Measurements from ENCODE around the gene MLKL. TPM values are rescaled to one million over a fixed set of nuclear protein-coding genes. Genes with fewer than 3 reads are reported as not detected.

MLKL gene
- total RNA-seq: 27.4 and 29.2 TPM in 2 replicates

GRCh38 chr16:74700438-74701225, at the start of gene MLKL:
Gene MLKL (minus strand): TSS chr16:74700862. CDS start chr16:74695757, 5,105 bp downstream.
- intact Hi-C loops (cut with micrococcal nuclease): loop anchor here (1.0 to 10.0 kb wide), 3 partner anchors 9 to 284 kb away; partner anchors contain the start of genes RFWD3 and WDR59

DNA sequence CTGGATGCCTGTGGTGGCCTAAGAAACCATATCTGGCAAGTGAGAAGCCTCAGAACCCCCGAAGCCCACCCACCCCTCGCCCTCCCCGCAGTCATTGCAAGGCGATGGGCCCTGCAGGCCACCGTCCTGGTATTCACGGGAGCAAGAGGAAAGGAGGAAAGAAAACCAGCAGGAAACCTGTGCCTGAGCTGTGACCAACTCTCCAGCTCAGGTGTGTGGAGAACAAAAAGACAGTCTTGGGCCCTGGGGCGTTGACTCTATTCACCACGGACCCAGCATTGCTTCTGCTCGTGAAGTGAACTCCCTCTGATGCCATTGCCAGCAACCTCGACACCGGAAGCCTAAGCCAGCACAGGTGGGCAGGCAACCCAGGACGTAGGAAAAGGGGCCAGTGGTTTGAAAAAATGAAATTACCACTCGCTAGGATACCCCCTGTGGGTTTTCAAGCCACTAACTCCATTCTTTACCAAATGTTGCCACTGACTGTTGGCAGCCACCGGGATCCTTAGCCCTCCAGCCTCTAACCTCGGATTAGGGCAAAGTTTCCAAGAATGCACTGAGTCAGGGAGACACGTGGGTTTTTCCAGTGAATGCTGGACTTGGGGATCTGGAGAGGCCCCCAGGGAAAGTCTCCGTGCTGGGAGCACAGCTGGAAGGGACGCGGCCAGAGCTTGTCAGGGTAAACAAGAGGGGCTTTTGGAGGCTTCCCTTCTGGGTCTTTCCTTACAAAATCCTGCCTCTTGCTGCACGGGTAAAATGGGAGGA, 48.8 kb upstream of the MLKL start:
- intact Hi-C loops (cut with micrococcal nuclease): no loop called here

- intact Hi-C loops (cut with micrococcal nuclease): no loop called here
Observed at GRCh38 chr16:74748616-74749026, 48.0 kb upstream of the MLKL start.

- intact Hi-C loops (cut with micrococcal nuclease): no loop called here
Observed at GRCh38 chr16:74747716-74748615, 47.3 kb upstream of the MLKL start.

GRCh38 chr16:74745926-74746325, 45.3 kb upstream of the MLKL start:
- intact Hi-C loops (cut with micrococcal nuclease): no loop called here

GRCh38 chr16:74745109-74745615, 44.5 kb upstream of the MLKL start:
- intact Hi-C loops (cut with micrococcal nuclease): no loop called here

- intact Hi-C loops (cut with micrococcal nuclease): no loop called here
Observed at GRCh38 chr16:74744566-74744965, 43.9 kb upstream of the MLKL start.

GRCh38 chr16:74743668-74744299, 43.1 kb upstream of the MLKL start:
- intact Hi-C loops (cut with micrococcal nuclease): no loop called here

DNA sequence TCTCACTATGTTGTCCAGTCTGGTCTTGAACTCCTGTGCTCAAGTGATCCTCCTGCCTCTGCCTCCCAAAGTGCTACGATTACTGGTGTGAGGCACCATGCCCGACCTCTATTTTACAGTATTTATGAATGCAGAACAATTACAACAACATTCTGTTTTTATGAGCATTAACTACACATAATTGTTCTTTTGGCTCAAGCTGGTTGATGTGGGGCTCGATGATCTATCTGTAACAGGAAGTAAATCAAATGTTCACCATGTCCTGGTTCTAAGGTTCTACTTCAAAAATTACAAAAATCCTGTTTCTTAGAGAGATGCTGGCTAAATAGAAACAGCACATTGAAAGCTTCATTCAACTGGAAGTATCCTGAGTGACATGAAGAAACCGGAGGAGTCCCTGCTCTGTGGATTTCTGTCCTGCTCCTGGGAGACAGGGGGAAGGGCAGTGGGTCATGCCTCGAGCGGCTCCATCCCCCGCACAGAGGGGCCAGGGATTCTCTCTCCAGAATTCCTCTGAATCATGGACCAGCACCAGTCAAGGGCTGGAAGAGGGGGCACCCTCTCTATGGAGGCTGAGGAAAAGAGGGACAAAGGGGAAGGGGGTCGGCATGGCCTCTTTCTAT, 42.5 kb upstream of the MLKL start:
- intact Hi-C loops (cut with micrococcal nuclease): no loop called here

- intact Hi-C loops (cut with micrococcal nuclease): no loop called here
Observed at GRCh38 chr16:74742051-74742481, 41.4 kb upstream of the MLKL start.

DNA sequence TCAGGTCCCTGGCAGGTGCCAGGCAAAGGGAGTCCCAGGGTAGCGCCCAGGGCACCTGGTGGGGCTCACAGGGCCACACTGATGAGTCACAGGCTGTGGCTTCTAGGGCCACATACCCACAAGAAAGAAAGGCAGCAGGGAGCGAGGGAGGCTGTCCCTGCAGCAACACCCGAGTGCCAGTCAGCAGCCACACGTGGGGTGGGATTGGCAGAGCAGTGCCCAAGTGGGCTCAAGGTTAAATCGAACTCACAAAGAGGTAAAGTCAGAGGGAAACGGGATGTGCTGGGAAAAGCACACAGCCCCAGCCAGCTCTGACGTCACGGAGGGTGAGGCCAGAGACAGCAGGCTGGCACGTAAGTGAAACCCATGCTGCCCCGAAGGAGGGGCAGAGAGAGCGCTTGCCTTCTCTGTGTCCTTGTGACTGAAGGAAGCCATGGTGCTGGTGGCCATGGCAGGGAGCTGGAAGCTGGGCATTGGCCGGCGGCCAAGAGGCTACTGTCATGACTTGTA, 40.2 kb upstream of the MLKL start:
- intact Hi-C loops (cut with micrococcal nuclease): no loop called here

DNA sequence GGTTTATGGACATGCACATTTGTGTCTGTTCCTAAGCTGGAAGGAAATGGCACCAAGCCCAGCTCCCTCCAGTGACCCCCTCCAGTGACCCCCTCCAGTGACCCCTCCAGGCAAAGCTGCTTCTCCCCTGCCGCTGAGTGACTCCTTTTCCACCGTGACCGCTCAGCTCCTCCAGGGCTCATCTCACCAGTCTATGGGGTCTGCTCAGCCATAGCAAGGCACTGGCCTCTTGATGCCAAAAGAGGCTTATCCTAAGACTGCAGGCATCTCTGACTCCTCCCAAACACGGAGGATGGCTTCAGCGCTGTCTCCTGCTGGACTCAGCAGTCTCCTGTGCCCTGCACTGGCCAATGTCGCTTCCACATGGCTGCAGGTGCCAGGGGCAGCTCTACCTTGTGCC, 38.6 kb upstream of the MLKL start:
- intact Hi-C loops (cut with micrococcal nuclease): no loop called here

DNA sequence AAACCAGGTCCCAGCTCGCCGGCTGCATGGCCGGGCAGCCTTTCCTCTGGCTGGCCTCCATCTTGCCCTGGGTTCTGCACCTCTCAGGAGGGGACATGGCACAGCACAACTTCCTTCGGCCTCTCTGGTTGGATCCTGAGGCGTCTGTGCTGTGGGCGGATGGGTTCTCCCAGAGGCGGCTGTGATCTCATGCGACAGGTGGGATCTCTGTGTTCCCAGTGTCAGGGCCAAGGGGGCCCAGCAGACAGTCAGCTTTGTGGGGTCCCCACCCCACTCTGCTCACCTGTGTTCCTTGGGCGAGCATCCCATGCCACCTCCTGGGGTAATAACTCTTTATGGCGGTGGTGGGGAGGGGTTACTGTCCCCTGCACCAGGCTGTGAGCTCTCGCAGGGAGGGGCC, 38.2 kb upstream of the MLKL start:
- intact Hi-C loops (cut with micrococcal nuclease): no loop called here

DNA sequence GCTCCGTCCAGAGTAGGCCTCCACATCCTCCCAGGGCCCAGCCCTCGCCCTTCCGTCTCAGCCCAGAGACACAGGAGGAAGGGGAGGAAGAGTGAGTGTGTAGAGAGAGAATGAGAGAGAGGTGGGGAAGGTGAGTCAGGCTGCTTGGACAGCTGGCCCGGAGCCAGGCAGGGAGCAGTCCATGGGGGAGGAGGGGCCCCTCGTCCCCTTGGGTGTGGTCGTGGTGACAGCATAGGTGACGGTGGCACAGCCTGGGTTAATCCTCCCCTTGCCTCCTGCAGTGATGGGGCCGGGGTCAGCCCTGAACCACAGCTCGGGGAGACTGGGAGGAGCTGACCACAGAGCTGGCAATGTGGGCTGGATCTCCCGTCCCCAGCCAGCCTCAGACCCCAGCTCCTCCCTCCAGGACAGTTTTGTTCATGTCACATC, 37.5 kb upstream of the MLKL start:
- intact Hi-C loops (cut with micrococcal nuclease): no loop called here

DNA sequence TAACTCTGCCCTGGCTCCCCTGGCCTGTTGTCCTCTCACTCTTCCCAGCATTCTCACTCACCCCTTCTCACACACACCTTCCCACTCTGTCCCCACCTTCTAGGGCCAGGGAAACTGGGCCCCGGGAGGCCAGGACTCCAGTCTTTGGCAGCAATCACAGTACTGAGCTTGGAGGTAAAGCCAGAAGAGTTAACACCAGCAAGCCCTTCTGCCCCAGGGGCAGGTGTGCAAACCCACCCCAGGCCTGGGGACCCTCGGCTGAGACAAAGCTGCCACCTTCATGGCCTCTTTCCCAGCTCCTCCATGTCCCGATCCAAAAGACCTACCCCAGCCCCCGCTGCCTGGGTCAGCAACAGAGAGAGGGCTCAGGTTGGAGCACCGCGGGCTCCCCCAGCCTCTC, 36.9 kb upstream of the MLKL start:
- intact Hi-C loops (cut with micrococcal nuclease): no loop called here

DNA sequence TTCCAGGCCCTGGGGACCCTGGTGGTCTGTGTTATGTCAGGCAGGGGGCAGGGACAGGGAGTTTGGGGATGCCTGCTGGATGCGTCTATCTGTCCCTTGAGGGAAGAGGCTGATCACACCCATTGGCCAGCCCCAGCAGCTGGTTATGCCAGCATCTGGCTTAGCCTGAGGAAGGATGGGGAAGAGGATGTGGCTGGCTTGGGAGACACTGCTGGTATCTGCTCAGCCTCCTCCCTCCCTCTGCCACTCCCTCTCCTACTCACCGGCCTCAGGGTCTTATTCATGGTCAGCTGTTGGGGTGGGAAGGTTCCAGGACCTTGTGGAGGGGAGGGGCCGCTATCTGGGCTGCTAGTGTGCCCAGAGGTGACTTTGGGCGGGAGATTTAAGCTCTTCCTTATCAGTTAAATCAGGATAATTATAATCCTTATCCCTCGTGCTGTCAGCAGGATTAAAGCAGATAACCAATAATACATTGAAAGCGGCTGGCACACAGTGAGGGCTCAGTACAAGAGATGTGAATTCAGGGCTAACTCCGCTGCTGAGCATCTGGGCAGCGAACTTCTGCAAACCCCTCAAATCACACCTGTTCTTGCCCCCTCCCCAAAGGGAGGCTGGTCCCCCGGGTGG, 36.0 kb upstream of the MLKL start:
- intact Hi-C loops (cut with micrococcal nuclease): no loop called here

GRCh38 chr16:74735554-74735953, 34.9 kb upstream of the MLKL start:
- intact Hi-C loops (cut with micrococcal nuclease): no loop called here

GRCh38 chr16:74735162-74735452, 34.4 kb upstream of the MLKL start:
- intact Hi-C loops (cut with micrococcal nuclease): no loop called here

DNA sequence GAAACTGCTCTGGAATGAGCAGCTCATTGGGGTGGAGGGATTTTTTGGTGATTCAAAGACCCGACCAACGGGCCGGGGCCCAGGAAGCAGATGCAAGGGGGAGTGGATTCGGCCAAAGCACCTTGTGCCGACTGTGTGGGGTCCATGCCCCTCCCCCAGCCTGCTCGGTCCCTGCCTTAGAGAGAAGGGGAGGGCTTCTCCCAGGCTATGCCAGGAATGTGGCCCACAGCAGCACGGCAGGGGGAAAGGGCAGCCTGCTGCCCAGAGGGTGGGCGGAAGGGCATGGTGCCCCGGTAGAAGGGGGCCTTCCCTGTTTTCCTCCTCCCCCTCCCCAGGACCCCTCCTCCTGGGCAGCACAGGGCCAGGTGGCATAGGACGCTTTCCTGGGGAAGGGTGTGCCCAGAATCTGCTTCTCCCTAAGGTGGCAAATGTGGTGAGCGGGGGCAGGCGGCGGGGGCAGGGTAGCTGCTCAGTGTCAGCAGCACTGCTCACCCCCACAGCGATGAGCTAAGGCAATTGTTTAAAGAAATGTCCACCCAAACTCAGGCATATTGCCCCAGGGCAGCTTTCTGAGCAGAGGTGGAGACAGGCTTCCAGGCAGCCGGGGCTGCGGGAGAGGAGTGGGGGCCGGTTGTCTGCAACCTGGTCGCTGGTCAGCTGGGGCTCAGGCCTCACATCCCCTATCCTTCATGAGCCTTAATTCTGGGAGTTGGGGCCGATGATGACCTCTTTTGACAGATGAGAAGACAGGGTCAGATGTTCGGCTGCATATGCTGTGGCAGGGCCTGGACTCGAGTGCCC, 33.9 kb upstream of the MLKL start:
- intact Hi-C loops (cut with micrococcal nuclease): no loop called here

Measured in T-helper 2 cell treated with Interferon-gamma antibody and Interleukin-4, amounts not matched to agents 100 ng/mL and 5 ng/mL, for 36 hours (primary cell).